GM21360 (cell line): ENCODE measurements around the gene BPIFB1.

Experiments
- ATAC-seq: cut with Tn5 transposase; IDR thresholded peaks from one replicate; pipeline ENCODE4 v1.9.1; 2021; ENCODE audit warnings: mild to moderate bottlenecking, moderate library complexity; ENCODE audit not compliant: unreplicated experiment

Gene BPIFB1

GRCh38 chr20:33291830-33292355, 8.9 kb downstream of the BPIFB1 start:
- ATAC-seq = no peak

- no peak for ATAC-seq
Observed at GRCh38 chr20:33296206-33296605, 13.2 kb downstream of the BPIFB1 start.

GRCh38 chr20:33298391-33298790, 15.4 kb downstream of the BPIFB1 start:
- ATAC-seq = no peak

DNA sequence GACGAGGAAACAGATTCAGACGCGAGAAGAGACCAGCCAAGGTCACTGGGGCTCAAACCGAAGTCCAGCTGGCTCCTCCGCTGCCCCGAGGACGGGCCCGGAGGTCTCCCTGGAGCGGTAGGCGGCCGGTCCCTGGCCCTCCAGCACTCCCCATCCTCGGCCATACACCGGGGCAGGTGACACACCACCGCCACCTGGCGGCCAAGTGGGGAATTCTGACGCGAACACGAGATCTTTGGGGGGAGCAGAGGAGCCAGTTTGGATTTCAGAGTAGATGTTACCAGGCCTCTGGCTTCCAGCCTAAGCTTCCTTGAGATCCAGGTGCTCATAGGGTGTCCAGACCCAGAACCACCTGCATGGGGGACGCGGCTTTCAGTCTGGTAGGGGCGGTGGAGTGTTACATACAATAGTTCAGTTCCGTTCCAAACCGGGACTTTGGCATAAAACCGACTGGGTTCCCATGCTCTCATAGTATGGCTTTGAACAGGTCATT, 16.1 kb downstream of the BPIFB1 start:
- no peak for ATAC-seq

DNA sequence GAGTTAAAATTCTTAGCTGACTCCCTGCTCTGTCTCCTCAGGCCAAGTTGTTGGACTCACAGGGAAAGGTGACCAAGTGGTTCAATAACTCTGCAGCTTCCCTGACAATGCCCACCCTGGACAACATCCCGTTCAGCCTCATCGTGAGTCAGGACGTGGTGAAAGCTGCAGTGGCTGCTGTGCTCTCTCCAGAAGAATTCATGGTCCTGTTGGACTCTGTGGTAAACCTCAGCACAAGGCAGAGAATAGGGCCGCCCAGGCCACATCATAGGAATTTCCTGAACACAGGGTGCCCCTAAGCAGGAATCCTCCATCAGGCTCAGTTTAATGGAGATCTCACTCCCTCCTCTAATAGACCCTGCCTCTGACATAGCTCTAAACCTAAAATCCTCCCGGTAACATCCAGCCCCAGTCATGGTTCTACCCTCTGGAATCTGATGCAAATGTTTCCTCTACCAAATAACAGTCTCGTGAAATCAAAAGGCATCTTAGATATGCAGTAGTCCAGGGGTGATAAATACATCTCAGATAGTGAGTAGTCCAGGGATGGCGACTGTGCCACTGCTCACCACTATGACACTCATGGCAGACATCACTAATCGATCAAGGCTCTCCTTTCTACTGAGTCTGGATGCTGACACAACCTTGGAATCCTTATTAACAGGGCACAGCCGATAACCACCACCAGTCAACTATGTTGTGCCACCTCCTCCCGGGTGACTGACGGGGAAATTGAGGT, 18.3 kb downstream of the BPIFB1 start:
- no peak for ATAC-seq

GRCh38 chr20:33303595-33303994, 20.6 kb downstream of the BPIFB1 start:
- ATAC-seq = no peak

DNA sequence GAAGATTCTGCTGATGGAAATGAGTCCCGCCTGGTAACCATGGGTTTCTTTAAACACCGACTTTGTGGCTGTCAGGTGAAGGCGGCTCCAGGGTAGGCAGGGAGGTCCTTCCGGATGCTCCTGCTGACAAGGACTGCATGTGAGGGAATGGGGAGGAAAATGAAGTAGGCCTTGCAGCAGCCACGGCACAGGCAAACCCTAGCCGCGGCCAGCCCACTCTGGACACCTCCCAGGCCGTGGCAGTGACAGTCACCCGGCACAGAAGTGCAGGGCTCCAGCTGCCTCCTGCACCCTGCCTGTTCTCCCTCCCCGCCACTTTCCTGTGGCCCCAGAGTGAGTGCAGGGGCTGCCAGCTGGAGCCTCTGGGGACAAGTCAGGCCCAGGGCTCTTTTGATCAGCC, 21.0 kb downstream of the BPIFB1 start:
- ATAC-seq = no peak

DNA sequence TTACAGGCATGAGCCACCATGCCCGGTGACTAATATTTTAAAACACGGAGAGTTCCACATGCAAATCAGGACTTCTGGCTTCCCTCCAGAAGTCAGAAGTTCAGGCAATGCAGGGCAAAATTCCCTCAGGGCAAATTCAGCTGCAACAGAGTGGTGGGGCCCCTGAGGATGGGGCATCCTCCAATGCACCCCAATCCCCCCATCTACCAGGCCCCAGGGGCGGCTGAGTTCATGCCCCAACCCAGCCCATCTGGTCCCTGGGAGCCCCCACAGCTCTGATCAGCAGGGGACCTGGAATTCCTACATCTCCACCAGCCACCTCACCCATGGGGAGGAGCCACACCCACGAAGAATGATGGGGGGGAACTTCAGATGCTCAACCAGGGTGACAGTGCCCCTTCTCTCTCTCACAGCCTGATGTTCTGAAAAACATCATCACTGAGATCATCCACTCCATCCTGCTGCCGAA, 22.6 kb downstream of the BPIFB1 start:
- ATAC-seq = no peak

DNA sequence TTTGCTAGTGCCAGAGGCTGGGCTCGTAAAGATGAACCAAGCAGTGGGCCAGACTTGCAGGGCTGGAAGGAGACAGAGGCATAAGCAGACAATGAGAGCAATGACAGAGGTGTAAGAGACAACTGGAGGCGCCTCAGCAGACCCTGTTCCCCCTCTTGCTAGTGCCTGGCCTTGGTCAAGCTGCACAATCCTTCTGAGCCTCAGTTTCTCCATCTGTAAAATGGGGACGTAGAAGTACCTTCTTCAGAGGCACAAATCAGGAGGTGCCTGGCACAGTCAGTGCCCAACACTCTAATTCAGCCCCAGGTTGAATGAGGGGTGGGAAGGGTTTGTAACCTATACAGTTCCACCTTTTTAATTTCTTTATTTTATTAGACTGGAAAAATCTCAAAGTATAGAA, 23.2 kb downstream of the BPIFB1 start:
- no peak for ATAC-seq

DNA sequence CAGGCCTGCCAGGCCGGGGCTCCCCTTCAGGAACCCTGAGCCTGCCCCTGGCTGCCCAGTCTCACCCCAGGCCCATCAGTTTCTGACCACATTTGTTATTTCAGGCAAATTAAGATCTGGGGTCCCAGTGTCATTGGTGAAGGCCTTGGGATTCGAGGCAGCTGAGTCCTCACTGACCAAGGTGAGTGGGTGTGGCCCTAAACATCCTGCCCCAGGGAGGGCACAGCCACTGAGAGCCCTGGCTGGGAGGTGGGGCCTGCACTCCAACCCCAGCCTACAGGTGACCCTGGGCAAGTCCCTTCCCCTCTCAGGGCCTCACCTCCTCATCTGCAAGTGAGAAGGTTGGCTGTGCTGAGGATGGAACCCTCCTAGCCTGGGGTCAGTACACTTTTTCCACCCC, 23.8 kb downstream of the BPIFB1 start:
- no peak for ATAC-seq

DNA sequence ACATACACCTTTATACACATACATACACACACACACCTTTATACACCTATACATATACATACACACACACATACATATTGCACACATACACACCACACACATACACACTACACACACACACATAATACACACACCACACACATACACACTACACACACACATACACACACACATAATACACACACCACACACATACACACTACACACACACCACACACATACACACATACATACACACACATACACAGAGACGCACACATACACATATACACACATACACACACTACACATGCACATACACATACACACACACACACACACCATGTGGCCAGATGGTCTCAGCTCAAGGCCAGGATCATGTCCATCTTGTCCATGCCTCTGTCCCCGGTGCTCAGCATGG, 25.7 kb downstream of the BPIFB1 start:
- ATAC-seq = no peak

- no peak for ATAC-seq
Observed at GRCh38 chr20:33309631-33310030, 26.6 kb downstream of the BPIFB1 start.

- no peak for ATAC-seq
Observed at GRCh38 chr20:33310327-33310899, 27.4 kb downstream of the BPIFB1 start.

DNA sequence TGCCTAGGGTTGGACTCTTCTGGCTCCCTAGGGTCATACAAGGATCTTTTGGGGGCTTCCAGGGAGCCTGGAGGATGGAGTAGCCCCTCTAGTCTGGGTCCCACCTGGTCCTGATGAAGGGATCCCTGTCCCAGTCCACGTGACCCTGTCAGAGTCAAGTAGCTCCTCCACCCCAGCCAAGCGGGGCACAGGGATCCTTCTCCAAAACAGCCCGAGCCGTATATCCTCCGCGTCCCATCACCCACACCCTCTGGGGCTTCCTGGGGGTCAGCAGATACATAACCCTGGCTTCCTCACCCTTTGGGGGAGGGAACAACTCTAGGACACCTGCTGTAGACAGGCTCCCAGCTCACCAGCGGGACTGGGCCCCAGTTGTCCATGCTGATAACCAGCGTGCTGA, 28.0 kb downstream of the BPIFB1 start:
- no peak for ATAC-seq

DNA sequence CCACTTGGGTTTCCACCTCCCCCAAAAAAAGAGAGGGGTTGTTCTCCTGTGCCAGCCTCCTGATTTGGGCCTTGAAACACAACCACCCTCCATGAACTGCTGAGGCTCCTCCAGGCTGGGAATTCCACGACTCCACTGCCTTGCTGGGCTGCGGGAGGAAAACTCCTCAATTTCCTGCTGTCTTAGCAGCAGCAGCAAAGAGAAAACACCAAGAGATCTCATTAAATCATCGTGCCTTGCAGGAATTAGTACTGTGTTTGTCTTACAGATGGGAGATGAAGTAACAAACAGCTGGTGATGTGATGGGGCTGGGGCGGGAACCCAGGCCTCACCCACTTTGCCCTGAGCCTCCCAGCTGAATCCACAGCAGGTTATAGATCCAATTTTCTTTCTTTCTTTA, 29.0 kb downstream of the BPIFB1 start:
- ATAC-seq = no peak

DNA sequence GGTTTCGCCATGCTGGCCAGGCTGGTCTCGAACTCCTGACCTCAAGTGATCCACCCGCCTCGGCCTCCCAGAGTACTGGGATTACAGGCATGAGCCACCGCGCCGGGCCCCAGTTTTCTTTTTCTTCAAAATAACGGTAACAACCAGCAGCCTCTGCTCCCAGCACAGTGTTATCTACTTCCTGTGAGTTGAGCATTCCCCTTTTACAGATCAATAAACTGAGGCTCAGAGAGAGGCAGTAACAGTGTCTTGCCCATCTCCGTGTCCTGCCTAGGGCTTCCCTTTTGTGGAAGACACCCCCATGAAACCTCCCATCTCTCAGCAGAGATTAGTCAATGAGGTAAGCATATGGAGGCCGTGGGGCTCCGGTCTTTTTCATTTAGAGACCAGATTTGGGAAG, 29.6 kb downstream of the BPIFB1 start:
- ATAC-seq = no peak

DNA sequence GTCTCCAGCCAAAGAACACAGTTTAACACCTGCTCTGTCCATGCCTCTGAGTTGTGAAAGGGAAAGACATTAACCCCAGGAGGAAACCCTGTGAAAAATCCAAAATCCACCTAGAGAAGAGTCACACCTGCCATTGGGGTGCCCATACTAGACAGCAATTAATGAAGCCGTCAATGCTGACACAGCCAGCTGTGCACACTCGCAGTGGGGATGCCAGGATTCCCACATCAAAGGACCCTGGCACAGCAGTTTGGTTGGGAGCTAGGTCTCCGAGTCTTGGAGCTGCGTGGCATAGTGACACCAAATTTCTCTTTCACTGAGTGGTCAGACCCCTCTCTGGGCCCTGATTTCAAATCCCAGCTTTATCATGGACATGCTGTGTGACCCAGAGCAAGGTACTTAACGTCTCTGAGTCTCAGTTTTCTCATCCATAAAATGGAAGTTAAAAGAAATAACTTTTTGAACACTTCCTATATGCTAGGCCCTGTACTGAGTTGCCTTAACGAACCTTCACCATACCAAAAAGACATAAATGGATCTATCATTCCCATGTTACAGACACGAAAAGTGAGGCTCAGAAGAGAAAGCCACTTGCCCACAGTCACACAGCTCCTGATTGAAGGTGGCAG, 30.8 kb downstream of the BPIFB1 start:
- no peak for ATAC-seq

- ATAC-seq = no peak
Observed at GRCh38 chr20:33316343-33316742, 33.3 kb downstream of the BPIFB1 start.

DNA sequence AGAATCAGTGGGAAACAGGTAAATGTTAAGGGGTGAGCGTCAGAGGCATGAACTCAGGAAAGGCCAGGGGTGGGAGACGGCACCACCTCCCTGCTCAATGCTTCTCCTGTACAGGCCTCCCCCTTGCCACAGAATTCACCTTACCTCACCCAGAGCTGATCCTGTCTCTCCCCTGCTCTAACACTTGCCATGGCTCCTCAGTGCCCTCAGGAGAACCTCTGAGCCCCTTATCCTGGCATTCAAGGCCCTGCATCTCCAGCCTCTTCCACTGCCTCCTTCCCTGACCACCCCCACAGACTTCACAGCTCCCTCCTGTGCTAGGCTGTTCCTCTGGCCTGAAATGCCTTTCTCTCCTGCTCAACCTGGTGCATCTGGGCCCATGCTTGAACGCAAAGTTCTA, 33.9 kb downstream of the BPIFB1 start:
- ATAC-seq = no peak

GRCh38 chr20:33317424-33318095, 34.5 kb downstream of the BPIFB1 start:
- ATAC-seq = no peak

GRCh38 chr20:33318096-33318429, 35.0 kb downstream of the BPIFB1 start:
- no peak for ATAC-seq
